Thyroid gland (tissue), 4 donors: ENCODE data around the gene KRTAP5-1.

Experiments
- CTCF ChIP-seq, 6 experiments: fragments of 200-600 bp in 3 of 6; fragments of 450-650 bp in 3 of 6; sonication (generic) in 3 of 6; IDR thresholded peaks; one replicate each; pipeline ENCODE4 v1.5.1; 2016 to 2019; ENCODE audit warnings: antibody characterized with exemption in 6 of 6, mild to moderate bottlenecking in 2 of 6, inconsistent platforms in 1 of 6, moderate library complexity in 1 of 6
- POLR2A ChIP-seq, 2 donors: fragments of 450-650 bp; IDR thresholded peaks; one replicate each; pipeline ENCODE4 v1.6.1; 2017; ENCODE audit warnings: antibody characterized with exemption in 2 of 2, mild to moderate bottlenecking in 2 of 2, moderate library complexity in 1 of 2

DNA sequence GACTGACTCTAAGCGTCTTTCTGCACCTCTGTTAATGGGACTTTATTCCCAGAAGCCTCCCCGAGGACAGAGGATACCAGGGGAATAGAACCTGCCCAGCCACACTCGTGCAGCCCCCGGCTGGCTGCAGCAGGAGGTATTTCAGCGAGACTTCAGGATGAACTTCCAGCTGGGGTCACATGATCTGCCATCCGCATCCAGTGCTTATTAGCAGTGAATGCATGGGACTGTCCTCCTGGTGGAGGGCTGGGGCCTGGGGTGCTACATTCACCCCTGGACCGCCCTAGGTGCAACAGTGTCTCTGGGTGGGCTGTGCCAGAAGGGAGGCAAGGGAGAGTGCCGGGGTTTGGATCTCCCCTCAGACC lies 14.6 kb downstream of the KRTAP5-1 start:
- TF ChIP-seq CTCF (IDR thresholded peaks at IDR 0.05) (no peak), POLR2A (IDR thresholded peaks at IDR 0.05) (no peak)
